DMS 273 (cell line): Measurements from ENCODE around the gene ZBTB34.
"Not testable (repeated sequence)": the region's sequence is repeated elsewhere in the genome, so short reads cannot be mapped to it uniquely, and the experiment has no call there.

Experiments
- DNase-seq: peaks from one replicate; lab custom pipeline; 2025; ENCODE audit not compliant: unreplicated experiment; lab: John Stamatoyannopoulos, UW

The ZBTB34 gene, protein sequence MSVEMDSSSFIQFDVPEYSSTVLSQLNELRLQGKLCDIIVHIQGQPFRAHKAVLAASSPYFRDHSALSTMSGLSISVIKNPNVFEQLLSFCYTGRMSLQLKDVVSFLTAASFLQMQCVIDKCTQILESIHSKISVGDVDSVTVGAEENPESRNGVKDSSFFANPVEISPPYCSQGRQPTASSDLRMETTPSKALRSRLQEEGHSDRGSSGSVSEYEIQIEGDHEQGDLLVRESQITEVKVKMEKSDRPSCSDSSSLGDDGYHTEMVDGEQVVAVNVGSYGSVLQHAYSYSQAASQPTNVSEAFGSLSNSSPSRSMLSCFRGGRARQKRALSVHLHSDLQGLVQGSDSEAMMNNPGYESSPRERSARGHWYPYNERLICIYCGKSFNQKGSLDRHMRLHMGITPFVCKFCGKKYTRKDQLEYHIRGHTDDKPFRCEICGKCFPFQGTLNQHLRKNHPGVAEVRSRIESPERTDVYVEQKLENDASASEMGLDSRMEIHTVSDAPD

DNA sequence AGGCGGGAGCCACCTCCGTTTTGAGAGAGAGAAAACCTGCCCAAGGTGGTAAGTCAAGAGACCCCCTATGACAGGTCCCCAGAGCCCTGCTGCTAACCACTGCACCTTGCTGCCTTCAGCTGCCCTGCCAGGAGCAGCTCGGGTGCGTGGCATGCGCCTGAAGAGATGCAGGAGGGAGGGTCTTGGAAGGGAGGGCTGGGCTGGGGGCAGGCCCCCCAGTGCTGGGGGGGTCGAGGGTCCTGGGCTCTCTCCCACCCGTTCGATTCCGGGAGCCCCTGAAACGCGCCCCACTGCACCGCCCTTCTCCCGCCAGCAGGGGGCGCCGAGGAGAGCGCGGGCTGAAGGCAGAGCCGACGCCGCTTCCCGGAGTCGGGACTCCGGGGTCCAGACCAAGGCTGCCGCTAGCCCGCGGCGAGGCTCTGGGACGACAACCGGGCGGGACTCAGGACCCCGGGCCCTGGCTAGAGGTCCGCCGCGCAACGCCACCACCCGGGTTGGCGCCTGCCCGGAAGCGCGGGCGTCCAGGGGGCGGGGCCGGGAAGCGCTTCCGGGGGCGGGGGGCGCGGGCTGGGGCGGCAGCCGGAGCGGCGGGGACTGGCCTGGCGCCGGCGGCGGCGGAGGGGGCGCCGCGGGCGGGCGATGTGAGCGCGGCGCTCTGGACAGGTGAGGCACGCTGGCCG, at the start of gene ZBTB34:
ZBTB34 (plus strand) TSS at position 563 of the 680 bp plus-strand sequence. CDS start 18,761 bp downstream, outside the sequence.
- peak; percentile 82 for DNase-seq

- no peak for DNase-seq
Measured at GRCh38 chr9:126813072-126813471, 47.4 kb upstream of the ZBTB34 start.

DNA sequence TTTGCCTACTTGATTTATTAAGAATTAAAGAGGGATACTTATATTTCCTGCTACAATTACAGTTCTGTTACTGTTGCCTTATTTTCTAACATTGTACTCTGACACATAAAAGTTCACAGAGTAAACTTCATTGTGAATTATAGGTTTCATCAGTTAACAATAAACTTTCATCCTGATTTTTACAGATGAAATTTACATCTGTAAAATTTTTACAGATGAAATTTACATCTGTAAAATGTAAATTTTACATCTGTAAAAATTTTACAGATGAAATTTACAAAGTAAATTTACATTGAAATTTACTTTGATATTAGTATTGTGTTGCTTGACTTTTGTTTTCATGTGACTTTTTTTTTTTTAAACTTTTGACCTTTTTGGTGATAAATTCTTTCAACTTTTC, 46.3 kb upstream of the ZBTB34 start:
- DNase-seq: no peak

DNA sequence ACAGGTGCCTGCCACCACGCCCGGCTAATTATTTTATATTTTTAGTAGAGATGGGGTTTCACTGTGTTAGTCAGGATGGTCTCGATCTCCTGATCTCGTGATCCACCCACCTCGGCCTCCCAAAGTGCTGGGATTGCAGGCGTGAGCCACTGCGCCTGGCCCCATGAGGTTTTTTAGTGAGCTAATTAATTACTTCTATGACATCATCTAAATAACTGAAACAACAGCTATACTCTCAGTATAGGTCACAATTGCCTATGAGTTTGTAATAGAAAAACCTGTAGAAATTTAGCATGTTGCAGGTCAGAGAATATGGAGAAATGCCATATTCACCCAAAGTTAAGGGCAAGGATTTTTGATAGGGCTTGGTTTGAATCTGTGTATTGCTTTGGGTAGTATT, 42.8 kb upstream of the ZBTB34 start:
- DNase-seq: not testable (repeated sequence)

DNA sequence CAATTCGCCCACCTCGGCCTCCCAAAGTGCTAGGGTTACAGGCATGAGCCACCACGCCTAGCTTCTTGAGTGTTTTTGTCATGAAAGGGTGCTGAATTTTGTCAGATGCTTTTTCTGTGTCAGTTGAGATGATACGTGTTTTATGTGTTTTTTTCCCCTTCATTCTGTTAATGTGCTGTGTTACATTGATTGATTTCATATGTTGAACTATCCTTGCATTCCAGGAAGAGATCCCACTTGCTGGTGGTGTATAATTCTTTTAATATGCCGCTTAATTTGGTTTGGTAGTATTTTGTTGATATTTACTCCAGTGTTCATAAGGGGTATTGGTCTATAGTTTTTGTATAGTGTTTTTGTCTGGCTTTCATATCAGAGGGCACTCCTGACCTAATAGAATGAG, 42.0 kb upstream of the ZBTB34 start:
- DNase-seq: no peak

DNA sequence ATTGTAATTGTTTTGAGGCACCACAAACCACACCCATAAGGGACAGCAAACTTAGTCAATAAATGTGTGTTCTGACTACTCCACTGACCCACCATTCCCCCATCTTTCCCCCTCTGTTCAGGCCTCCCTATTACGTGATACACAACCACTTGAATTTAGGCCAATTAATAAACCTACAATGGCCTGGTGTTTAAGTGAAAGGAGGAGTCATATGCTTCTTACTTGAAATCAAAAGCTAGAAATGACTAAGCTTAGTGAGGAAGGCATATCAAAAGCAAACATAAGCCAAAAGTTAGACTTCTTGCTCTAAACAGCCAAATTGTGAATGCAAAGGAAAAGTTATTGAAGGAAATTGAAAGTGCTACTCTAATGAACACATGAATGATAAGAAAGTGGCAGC, 41.0 kb upstream of the ZBTB34 start:
- no peak for DNase-seq

DNA sequence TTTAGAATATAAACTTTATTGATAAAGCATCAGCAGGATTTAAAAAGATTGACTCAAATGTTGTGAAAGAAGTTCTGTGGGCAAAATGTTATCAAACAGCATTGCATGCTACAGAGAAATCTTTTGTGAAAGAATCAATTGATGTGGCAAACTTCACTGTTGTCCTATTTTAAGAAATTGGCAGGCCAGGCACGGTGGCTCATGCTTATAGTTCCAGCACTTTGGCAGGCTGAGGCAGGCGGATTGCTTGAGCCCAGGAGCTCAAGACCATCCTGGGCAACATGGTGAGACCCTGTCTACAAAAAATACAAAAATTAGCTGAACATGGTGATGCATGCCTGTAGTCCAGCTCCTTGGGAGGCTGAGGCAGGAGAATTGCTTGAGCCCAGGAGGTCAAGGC, 38.2 kb upstream of the ZBTB34 start:
- no peak for DNase-seq

GRCh38 chr9:126822873-126823272, 37.6 kb upstream of the ZBTB34 start:
- no peak for DNase-seq

- not testable (repeated sequence) for DNase-seq
Measured at GRCh38 chr9:126824052-126824451, 36.4 kb upstream of the ZBTB34 start.

DNA sequence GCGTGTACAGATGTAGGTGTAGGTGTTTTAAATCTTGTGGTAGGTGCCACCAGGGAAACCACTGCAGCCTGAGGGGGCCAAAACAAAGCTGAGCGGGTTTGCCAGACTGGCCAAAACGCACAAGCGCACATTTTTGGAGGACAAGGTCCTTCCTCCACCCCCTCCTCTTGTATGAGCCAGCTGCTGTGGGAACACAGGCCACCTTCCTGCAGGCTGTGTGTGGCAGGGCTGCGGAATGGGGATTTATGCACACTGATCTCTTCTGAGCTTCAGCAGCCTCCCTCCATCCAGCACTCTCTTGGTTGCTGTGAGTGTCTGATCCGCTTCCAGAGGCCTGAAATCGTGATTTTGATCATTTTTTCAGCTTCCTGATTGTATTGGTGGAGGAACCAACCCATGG, 33.2 kb upstream of the ZBTB34 start:
- no peak for DNase-seq

DNA sequence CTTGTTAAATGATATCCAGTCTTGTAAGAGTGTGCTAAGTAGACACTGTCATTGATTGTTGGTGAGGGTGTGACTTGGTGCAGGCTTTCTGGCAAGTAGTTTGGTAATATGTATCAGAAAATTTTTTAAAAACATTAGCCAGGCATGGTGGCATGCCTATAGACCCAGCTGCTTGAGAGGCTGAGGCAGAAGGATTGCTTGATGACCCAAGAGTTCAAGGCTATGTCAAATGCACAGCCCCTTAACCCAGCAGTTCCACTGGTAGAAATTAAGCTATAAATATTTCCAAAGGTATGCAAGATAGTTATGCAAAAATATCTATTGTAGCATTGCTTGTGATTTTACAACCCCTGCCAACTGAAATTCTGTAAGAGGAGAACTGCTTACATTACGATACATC, 31.4 kb upstream of the ZBTB34 start:
- DNase-seq: no peak

GRCh38 chr9:126830827-126831226, 29.6 kb upstream of the ZBTB34 start:
- DNase-seq: no peak

DNA sequence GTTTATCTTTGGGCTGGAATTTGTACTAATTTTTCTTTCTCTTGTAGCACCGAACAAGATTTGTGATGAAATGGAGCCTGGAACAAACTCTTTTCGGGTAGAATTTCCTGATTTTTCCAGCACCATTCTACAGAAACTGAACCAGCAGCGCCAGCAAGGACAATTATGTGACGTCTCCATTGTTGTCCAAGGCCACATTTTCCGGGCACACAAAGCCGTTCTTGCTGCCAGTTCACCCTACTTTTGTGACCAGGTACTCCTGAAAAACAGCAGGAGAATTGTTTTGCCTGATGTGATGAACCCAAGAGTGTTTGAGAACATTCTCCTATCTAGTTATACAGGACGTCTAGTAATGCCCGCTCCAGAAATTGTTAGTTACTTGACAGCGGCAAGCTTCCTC, 28.0 kb upstream of the ZBTB34 start:
- DNase-seq: no peak

- no peak for DNase-seq
Measured at GRCh38 chr9:126833020-126833419, 27.4 kb upstream of the ZBTB34 start.

GRCh38 chr9:126833710-126834345, 26.6 kb upstream of the ZBTB34 start:
- DNase-seq: no peak

- no peak for DNase-seq
Measured at GRCh38 chr9:126834672-126835071, 25.8 kb upstream of the ZBTB34 start.

GRCh38 chr9:126836216-126836615, 24.2 kb upstream of the ZBTB34 start:
- no peak for DNase-seq

DNA sequence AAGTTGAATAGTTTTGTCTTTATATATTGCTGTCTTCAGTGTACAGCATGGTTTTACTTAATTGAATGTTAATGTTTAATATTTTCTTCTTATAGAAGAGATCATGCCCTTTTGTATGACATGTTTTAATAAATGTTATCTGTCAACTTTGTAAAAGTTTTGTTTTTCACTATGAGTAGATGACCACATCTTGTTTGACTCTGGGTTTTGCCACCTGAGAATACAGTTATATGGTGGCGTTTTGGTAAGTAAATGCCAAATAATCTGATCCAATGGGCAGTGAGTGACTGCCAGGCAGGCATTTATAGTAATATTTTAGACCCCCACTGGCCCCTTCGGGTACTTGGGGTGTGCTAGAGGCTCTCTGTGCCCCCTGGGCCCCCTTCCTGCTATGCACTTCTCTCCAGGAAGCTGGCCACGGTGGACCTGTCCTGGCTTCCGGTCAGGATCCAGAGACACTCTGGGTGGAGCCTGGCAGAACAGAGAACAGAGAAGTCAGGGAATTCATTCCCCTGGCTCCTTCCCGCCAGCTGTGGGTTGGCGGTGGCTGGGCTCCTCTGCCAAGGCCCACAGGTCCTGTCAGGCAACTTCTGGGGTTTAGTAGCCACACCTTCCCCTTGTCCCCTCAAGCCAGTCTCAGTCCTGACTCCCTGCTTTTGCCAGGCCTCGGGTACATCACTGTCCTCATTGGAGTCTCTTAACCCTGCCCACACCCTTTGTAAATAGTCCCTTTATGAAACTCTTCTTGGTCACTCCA, 22.2 kb upstream of the ZBTB34 start:
- no peak for DNase-seq

GRCh38 chr9:126838895-126839294, 21.5 kb upstream of the ZBTB34 start:
- DNase-seq: no peak

GRCh38 chr9:126839301-126839700, 21.1 kb upstream of the ZBTB34 start:
- DNase-seq: no peak

DNA sequence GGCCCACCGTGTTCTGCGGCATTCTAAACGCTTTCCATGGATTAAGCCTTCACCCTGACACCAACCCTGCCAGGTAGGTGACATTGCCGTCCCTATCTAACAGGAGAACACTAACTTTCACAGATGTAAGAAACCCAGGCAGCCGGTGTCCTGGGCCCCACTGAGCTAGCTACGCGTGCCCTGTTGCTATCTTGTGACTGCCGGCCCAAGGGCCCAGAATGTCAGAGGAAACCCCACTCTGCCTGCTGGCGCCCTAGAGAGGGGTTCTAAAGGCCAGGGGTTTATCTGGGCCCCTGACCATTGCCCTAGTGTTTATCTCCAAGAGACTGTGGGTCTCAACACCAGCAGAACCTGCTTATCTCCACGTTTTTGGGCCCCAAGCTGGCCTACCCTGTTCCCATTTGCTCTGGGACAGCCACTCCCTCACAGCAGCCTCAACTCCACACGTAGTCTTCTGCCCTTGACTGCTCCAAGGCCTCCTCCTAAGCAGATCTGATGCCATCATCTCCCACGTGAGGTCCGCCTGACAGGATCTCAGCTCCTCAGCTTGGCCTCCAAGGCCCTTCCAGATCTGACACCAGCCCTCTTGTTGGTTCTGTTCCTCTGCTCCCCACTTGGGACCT, 18.1 kb upstream of the ZBTB34 start:
- DNase-seq: no peak
